HG03060 (cell line): ENCODE data around the gene KRTAP2-2.

ENCODE experiments used
- ATAC-seq: cut with Tn5 transposase; IDR thresholded peaks from one replicate; pipeline ENCODE4 v1.9.1; 2021; ENCODE audit warnings: low read depth, moderate number of reproducible peaks; ENCODE audit not compliant: unreplicated experiment

The KRTAP2-2 gene

GRCh38 chr17:41026715-41027471 lies 28.1 kb downstream of the KRTAP2-2 start, which contains the start of gene KRTAP1-5:
Gene KRTAP1-5, minus strand, starts transcription at chr17:41027208. Its CDS starts 53 bp downstream, at chr17:41027155.
- no peak for ATAC-seq

- no peak for ATAC-seq
These were observed 30.3 kb downstream of the KRTAP2-2 start for GRCh38 chr17:41024697-41025096.

- ATAC-seq = no peak
These were observed 34.7 kb downstream of the KRTAP2-2 start for GRCh38 chr17:41020336-41020735.

GRCh38 chr17:41019415-41019814 lies 35.6 kb downstream of the KRTAP2-2 start:
- no peak for ATAC-seq

- ATAC-seq = no peak
These were observed 36.5 kb downstream of the KRTAP2-2 start for GRCh38 chr17:41018541-41018940.

- no peak for ATAC-seq
These were observed 38.3 kb downstream of the KRTAP2-2 start for GRCh38 chr17:41016578-41017215.

GRCh38 chr17:41015454-41015853 lies 39.6 kb downstream of the KRTAP2-2 start:
- ATAC-seq = no peak

GRCh38 chr17:41013606-41014005 lies 41.4 kb downstream of the KRTAP2-2 start:
- no peak for ATAC-seq

GRCh38 chr17:41013181-41013580 lies 41.8 kb downstream of the KRTAP2-2 start:
- no peak for ATAC-seq

GRCh38 chr17:41012326-41013120 lies 42.5 kb downstream of the KRTAP2-2 start:
- ATAC-seq = no peak

- ATAC-seq = no peak
These were observed 44.6 kb downstream of the KRTAP2-2 start for GRCh38 chr17:41010441-41010840.

- no peak for ATAC-seq
These were observed 45.1 kb downstream of the KRTAP2-2 start for GRCh38 chr17:41009936-41010335.

- no peak for ATAC-seq
These were observed 45.7 kb downstream of the KRTAP2-2 start for GRCh38 chr17:41009301-41009760.

GRCh38 chr17:41008811-41009210 lies 46.2 kb downstream of the KRTAP2-2 start, which contains the start of gene KRTAP3-1:
Gene KRTAP3-1, minus strand, starts transcription at chr17:41009128. Its CDS starts 54 bp downstream, at chr17:41009074.
- ATAC-seq = no peak
